HG03135 (cell line): ENCODE results near the gene IL10RA.
"Not testable (repeated sequence)": the region's sequence is repeated elsewhere in the genome, so short reads cannot be mapped to it uniquely, and the experiment has no call there.

ENCODE experiments used
- ATAC-seq: cut with Tn5 transposase; IDR thresholded peaks from one replicate; pipeline ENCODE4 v1.9.1; 2021; ENCODE audit warnings: mild to moderate bottlenecking, moderate library complexity; ENCODE audit not compliant: unreplicated experiment

The IL10RA gene

DNA sequence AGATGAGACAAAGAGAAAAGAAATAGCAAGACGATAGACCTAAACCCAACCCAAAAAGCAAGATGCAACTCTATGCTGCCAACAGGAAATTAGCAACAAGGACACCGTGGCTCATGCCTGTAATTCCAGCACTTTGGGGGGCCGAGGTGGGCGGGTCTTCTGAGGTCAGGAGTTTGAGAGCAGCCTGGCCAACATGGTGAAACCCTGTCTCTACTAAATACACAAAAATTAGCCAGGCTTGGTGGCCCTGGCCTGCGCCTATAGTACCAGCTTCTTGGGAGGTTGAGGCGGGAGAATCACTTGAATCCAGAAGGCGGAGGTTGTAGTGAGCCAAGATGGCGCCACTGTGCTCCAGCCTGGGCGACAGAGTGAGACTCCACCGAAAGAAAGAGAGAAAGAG, 24.3 kb upstream of the IL10RA start:
- no peak for ATAC-seq

DNA sequence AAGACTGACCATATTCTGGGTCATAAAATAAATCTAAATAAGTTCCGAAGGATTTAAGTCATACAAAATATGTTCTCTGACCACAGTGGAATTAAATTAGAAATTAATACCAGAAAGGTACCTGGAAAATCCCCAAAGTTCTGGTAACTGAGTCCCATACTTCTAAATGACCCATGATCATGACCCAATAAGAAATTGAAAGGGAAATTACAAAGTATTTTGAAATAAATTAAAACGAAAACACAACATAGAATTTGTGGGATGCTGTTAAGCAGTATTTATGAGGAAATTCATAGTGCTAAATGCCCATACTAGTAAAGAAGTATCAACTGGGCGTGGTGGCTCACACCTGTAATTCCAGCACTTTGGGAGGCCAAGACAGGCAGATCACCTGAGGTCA, 23.4 kb upstream of the IL10RA start:
- ATAC-seq: no peak

DNA sequence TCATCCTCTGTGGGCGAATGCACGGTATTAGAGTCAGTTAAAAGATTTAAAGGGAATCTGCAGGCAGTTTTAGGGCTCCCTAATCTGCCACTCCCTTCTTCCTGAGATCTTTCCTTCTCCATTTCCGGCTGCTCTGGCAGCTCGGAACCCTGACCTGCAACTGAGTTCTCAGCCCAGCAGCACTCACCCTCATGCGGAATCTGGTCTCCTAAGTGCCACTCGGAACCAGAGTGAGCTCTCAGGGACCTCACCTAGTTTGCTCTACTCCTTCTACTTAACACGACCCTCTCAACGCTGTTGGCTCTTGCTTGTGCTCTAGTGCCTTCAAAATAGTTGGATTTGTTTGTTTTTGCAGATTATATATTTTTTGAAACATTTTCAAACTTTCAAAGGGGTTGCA, 19.3 kb upstream of the IL10RA start:
- no peak for ATAC-seq

GRCh38 chr11:117969160-117969991, 16.8 kb upstream of the IL10RA start:
- no peak for ATAC-seq

- no peak for ATAC-seq
These were observed 15.7 kb upstream of the IL10RA start for GRCh38 chr11:117970400-117971024.

DNA sequence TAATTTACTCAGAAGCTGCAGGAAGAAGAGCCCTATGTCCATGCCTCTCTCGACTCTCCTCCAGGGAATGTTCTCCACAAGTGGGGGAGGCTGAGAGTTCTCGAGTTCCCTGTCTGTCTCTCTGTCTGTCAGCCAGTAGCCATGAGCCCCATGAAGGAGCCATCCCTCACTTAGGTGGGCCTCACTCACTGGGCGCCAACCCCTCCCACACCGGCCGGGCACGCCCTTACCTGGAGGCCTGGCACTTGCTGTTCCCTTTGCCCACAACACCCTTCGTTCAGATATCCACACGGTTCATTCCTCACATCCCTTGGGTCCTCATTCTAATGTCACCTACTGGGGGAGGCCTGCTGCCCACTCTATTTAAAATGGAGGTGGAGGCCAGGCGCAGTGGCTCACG, 14.2 kb upstream of the IL10RA start:
- no peak for ATAC-seq

- no peak for ATAC-seq
These were observed 13.3 kb upstream of the IL10RA start for GRCh38 chr11:117972629-117973502.

DNA sequence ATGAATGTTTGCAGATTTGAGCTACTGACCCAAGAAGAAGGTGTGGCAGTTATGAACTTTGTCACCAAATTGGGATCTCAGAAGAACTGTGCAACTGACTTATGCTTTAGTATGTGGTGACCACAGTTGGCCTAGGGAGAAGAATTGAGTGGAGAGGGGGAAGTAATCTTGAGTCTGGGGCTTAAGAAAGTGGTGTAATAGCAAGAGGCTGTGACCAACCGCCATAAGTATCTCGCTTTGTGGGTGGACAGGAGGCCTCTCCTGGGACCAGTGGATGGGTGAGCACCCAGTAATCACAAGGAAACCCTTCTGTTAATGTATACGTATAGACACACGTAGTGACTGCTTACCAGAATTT, 12.7 kb upstream of the IL10RA start:
- no peak for ATAC-seq

DNA sequence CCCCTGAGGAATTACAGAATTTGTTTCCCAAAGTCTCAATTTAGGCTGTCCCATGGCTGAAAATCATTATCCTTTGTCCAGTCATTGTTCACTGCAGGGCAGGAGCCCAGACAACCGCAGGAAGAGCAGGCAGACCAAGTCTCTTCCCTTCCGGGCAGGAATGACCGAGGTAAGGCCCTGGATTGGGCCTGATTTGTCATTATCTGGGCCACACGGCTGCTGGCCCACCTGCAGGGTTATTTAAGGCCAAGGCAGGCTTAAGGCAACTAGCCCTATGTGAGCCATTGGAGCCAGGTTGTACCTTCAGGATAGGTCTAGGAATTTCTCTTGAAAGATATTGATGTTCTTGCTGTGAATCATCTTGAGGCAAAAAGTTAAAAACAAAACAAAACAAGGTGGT, 9.7 kb upstream of the IL10RA start:
- ATAC-seq: no peak

DNA sequence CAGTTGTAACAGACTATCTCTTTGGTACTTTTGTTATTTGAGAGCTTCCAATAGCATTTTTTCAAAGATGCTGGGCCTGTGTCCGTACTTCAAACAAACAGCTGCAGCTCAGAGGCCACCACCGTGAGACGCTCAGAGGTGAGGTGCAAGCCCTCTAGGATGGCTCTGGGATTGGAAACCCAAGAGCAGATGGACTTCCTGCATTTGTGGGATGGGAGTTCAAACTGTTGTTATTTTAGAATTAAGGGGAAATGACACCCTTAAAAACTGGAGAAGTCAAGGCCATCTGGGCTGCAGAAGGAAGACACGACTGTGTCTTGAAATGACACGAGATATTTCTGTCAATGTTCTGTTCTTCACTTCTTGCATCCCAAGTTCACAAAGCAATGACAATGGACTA, 9.2 kb upstream of the IL10RA start:
- no peak for ATAC-seq

DNA sequence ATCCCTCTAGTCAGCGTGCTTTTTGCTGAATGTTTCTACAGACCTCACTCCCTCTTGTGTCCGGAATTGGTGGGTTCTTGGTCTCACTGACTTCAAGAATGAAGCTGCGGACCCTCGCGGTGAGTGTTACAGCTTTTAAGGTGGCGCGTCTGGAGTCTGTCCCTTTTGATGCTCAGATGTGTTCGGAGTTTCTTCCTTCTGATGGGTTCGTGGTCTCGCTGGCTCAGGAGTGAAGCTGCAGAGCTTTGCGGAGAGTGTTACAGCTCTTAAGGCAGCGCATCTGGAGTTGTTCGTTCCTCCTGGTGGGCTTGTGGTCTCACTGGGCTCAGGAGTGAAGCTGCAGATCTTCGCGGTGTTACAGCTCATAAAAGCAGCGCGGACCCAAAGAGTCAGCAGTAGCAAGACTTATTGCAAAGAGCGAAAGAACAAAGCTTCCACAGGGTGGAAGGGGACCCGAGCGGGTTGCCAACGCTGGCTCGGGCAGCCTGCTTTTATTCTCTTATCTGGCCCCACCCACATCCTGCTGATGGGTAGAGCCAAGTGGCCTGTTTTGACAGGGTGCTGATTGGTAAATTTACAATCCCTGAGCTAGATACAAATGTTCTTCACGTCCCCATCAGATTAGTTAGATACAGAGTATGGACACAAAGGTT, 8.5 kb upstream of the IL10RA start:
- not testable (repeated sequence) for ATAC-seq

DNA sequence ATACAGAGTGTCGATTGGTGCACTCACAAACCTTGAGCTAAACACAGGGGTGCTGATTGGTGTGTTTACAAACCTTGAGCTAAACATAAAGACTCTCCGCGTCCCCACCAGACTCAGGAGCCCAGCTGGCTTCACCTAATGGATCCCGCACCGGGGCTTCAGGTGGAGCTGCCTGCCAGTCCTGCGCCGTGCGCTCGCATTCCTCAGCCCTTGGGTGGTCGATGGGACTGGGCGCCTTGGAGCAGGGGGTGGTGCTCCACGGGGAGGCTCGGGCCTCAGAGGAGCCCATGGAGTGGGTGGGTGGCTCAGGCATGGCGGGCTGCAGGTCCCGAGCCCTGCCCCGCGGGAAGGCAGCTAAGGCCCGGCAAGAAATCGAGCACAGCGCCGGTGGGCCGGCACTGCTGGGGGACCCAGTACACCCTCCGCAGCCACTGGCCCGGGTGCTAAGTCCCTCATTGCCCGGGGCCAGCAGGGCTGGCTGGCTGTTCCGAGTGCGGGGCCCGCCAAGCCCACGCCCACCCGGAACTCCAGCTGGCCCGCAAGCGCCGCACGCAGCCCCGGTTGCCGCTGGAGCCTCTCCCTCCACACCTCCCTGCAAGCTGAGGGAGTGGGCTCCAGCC, 7.8 kb upstream of the IL10RA start:
- not testable (repeated sequence) for ATAC-seq

DNA sequence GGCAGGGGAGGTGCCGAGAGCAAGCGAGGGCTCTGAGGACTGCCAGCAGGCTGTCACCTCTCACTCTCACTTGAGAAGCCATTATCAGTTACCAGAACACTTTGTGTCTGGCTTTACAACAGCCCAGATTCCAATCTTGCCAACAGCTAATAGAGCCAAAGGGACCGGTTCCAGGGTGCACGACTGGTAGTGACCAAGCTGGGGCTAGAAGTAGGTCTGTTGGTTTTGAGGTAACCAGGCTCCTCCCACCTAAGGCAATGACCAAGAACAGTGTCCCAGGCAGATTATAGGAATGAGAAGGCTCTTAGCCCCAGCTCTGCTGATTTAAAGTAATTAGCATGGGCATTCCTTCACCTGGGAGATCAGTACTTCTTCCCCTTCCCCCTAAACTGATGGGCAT, 7.2 kb upstream of the IL10RA start:
- no peak for ATAC-seq

- ATAC-seq: no peak
These were observed 6.5 kb upstream of the IL10RA start for GRCh38 chr11:117979481-117980211.

DNA sequence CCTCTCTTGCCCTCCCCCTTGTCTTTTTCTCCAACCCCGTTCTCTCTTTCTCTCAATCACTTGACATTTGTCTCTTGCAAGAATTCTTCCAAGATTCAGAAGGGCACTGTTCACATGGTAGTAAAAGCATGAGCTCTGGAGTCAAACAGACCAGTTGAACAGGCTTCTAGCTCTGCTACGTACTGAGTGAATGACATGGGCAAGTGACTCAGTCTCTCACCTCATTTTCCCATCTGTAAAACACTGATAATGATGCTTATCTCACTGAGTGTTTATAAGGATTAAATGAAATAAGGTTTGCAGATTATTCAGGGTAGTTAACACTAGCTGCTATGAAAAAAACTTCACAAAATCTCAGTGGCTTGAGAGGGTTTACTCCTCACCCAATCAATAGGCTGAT, 5.9 kb upstream of the IL10RA start:
- ATAC-seq: no peak

DNA sequence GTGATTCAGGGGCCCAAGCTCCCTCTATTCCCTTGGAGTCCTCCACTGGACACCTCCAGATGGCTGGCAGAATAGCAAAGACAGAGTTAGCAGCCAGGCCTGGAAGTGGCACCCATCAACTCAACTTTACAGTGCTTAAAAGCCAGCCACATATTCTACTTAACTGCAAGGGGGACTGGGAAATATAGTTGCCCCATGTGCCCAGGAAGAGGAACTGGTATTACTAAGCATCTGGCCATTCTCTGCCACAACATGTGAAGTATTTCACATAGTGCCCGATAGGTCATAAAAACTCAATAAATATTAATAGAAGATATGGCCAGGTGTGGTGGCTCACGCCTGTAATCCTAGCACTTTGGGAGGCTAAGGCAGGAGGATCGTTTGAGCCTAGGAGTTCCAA, 5.5 kb upstream of the IL10RA start:
- no peak for ATAC-seq

GRCh38 chr11:117983163-117983475, 3.1 kb upstream of the IL10RA start:
- ATAC-seq: no peak

DNA sequence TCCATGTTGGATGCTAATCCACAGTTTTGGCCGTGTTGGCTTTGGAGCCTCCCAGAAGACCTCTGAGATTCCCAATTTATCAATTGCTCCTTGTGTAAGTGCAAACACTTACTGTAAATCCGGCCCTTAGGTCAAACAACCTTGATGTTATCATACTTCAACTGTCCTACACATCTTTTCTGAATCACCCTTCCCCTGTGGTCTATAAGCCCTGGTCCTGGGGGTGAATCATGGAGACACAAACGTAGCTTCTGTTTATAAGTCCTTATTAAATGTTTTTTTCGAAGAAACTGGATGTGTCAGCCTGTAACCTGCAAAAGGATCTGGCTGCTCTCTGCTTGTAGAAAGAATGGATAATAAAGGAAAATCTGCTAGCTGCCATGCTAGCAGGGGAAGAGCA, 1.7 kb upstream of the IL10RA start:
- ATAC-seq: no peak

GRCh38 chr11:117986981-117987574, 884 bp downstream of the IL10RA start:
- ATAC-seq: peak; percentile 51
